GM12878 (cell line): ENCODE results near the gene TMEM266. TPM values are rescaled to one million over a fixed set of nuclear protein-coding genes. Genes with fewer than 3 reads are reported as not detected.

Experiments
- BCL11A ChIP-seq: IDR thresholded peaks from 2 replicates; pipeline ENCODE4 v1.6.1; 2011; ENCODE audit warnings: low read depth, low read length
- CBX3 ChIP-seq: fragments of 200-600 bp; sonication (generic); IDR thresholded peaks from 2 replicates; pipeline ENCODE4 v1.6.1; 2016; ENCODE audit warnings: low read depth, borderline replicate concordance
- DPF2 ChIP-seq: fragments of 450-650 bp; IDR thresholded peaks from 2 replicates; pipeline ENCODE4 v1.6.1; 2017; ENCODE audit warnings: mild to moderate bottlenecking
- EZH2 ChIP-seq: IDR thresholded peaks from 2 replicates; pipeline ENCODE4 v1.6.1; 2012; ENCODE audit warnings: low read depth, mild to moderate bottlenecking, control low read depth, inconsistent platforms, low read length, borderline replicate concordance; ENCODE audit not compliant: control insufficient read depth
- GATAD2B ChIP-seq: fragments of 450-650 bp; conservative IDR thresholded peaks from 2 replicates; pipeline ENCODE4 v1.6.1; 2017; ENCODE audit warnings: low read depth, mild to moderate bottlenecking, moderate library complexity
- HDGF ChIP-seq: fragments of 450-650 bp; IDR thresholded peaks from 2 replicates; pipeline ENCODE4 v1.6.1; 2016; ENCODE audit warnings: antibody characterized with exemption
- IKZF1 ChIP-seq: fragments of 450-650 bp; conservative IDR thresholded peaks from 2 replicates; pipeline ENCODE4 v1.6.1; 2017; ENCODE audit warnings: antibody characterized with exemption, mild to moderate bottlenecking
- IKZF2 ChIP-seq, 2 experiments: fragments of 450-650 bp; IDR thresholded peaks; 2 replicates each; pipeline ENCODE4 v1.6.1; 2017; ENCODE audit warnings: mild to moderate bottlenecking in 2 of 2, moderate library complexity in 2 of 2
- JUNB ChIP-seq: IDR thresholded peaks from 2 replicates; pipeline ENCODE4 v1.6.1; 2016; ENCODE audit warnings: antibody characterized with exemption, mild to moderate bottlenecking
- MEF2A ChIP-seq: IDR thresholded peaks from 2 replicates; pipeline ENCODE4 v1.6.1; 2011; ENCODE audit warnings: low read depth, mild to moderate bottlenecking, low read length, moderate library complexity; ENCODE audit not compliant: insufficient read depth
- MEF2B ChIP-seq: fragments of 450-650 bp; IDR thresholded peaks from 2 replicates; pipeline ENCODE4 v1.6.1; 2018; ENCODE audit warnings: mild to moderate bottlenecking, moderate library complexity; ENCODE audit not compliant: partially characterized antibody, poor library complexity, severe bottlenecking
- MTA2 ChIP-seq: fragments of 450-650 bp; IDR thresholded peaks from 2 replicates; pipeline ENCODE4 v1.6.1; 2016; ENCODE audit warnings: low read depth, mild to moderate bottlenecking, moderate library complexity
- NFYB ChIP-seq: IDR thresholded peaks from 2 replicates; pipeline ENCODE4 v1.6.1; 2011; ENCODE audit warnings: low read depth, mild to moderate bottlenecking, low read length, improper control_type of control experiment, moderate library complexity; ENCODE audit not compliant: insufficient read depth
- RAD21 ChIP-seq: IDR thresholded peaks from 2 replicates; pipeline ENCODE4 v1.6.1; 2011; ENCODE audit warnings: mild to moderate bottlenecking, low read depth, low read length, moderate library complexity; ENCODE audit not compliant: insufficient read depth
- RCOR1 ChIP-seq: conservative IDR thresholded peaks from 2 replicates; pipeline ENCODE4 v1.6.1; 2012; ENCODE audit warnings: low read depth, low read length, improper control_type of control experiment
- RELA ChIP-seq: fragments of 450-650 bp; IDR thresholded peaks from 2 replicates; pipeline ENCODE4 v1.8.0; 2014; ENCODE audit warnings: borderline replicate concordance; ENCODE audit not compliant: partially characterized antibody
- SIN3A ChIP-seq: IDR thresholded peaks from 2 replicates; pipeline ENCODE4 v1.6.1; 2012; ENCODE audit warnings: low read depth, low read length, improper control_type of control experiment
- SMC3 ChIP-seq: IDR thresholded peaks from 2 replicates; pipeline ENCODE4 v1.6.1; 2011; ENCODE audit warnings: low read length, improper control_type of control experiment, borderline replicate concordance
- polyA plus RNA-seq, 11 experiments: library from polyadenylated mRNA; depleted of rRNA in 4 of 11; unstranded in 6 of 11; stranded (reverse) in 5 of 11; fragments of >200 nt; fragmentation: Nextera tagmentation in 4 of 11; fragmentation: Illumina TruSeq in 1 of 11; extraction: Ambion mirVana in 4 of 11; extraction: Trizol in 1 of 11; gene quantifications; 1 replicate in 1 of 11; 2 replicates in 10 of 11; pipeline versions ENCODE4 v1.2.1 to v1.2.3, GENCODE V29; 2011 to 2016; ENCODE audit warnings: inconsistent platforms in 2 of 11, missing spikeins in 2 of 11, low read depth in 1 of 11
- total RNA-seq, 4 experiments: library from RNA; depleted of rRNA in 3 of 4; stranded (reverse); fragments of >200 nt in 3 of 4; fragmentation: Illumina TruSeq in 1 of 4; extraction: Trizol in 1 of 4; gene quantifications; 2 replicates each; pipeline versions ENCODE4 v1.2.1 to v1.2.3, GENCODE V29; 2013 to 2021
- TF ChIP-seq, protein P1 (sequence below): fragments of 450-650 bp; IDR thresholded peaks from 2 replicates; pipeline ENCODE4 v1.6.1; 2017; ENCODE audit warnings: low read depth, mild to moderate bottlenecking, moderate library complexity
- TF ChIP-seq, protein P2 (sequence below): IDR thresholded peaks from 2 replicates; pipeline ENCODE4 v1.6.1; 2011; ENCODE audit warnings: low read depth, mild to moderate bottlenecking, low read length, moderate library complexity, borderline replicate concordance; ENCODE audit errors: extremely low read depth
- TF ChIP-seq, protein P3 (sequence below): IDR thresholded peaks from 2 replicates; pipeline ENCODE4 v1.6.1; 2012; ENCODE audit warnings: low read depth, low read length, improper control_type of control experiment
- TF ChIP-seq, protein P4 (sequence below): fragments of 450-650 bp; conservative IDR thresholded peaks from 2 replicates; pipeline ENCODE4 v1.6.1; 2017; ENCODE audit warnings: mild to moderate bottlenecking, moderate library complexity
- TF ChIP-seq, protein P5 (sequence below), 3 experiments: IDR thresholded peaks in 2 of 3; conservative IDR thresholded peaks in 1 of 3; 2 replicates each; pipeline ENCODE4 v1.5.1; 2011; ENCODE audit warnings: low read depth in 3 of 3, low read length in 3 of 3, mild to moderate bottlenecking in 3 of 3, control low read depth in 2 of 3, moderate library complexity in 2 of 3, inconsistent platforms in 1 of 3, mixed read lengths in 1 of 3; ENCODE audit not compliant: control insufficient read depth in 2 of 3, insufficient read depth in 1 of 3; ENCODE audit errors: extremely low read depth in 1 of 3

Gene TMEM266
- total and polyA plus RNA-seq, 10 of the 15 experiments (the other 5 are each of a cell fraction or from before 2014, with no cell fraction given): 0.11 to 0.70 (median 0.39) TPM

DNA sequence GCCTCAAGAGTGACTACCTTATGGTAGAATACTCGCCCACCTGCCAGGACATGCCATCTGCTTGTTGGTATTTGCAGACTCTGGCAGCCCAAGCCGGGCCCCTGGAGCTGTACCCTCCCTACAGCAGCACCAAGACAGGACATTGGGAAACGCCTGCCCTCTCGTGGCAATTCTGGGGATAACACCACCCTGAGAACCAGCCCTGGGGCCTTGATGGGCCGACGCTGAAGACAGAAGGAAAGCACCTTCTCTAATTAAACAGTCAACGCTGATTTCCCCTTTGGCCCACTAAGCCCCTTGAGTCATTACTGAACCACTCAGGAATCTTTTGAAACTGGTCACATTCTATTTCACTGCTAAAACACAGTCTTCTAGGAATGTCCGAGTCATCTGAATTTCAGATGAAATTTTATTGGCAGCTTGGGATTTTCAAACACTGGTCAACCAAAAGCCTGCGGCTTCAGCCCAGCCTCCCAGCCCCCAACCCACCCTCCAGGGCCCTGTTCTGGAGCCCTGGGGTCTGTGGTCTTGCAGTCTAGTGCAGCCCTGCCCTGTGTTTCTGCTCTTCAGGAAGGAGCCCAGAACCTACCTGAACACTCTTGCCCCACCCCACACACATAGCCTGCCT is 91.3 kb downstream of the TMEM266 start (continued):
- TF ChIP-seq, protein P1, sequence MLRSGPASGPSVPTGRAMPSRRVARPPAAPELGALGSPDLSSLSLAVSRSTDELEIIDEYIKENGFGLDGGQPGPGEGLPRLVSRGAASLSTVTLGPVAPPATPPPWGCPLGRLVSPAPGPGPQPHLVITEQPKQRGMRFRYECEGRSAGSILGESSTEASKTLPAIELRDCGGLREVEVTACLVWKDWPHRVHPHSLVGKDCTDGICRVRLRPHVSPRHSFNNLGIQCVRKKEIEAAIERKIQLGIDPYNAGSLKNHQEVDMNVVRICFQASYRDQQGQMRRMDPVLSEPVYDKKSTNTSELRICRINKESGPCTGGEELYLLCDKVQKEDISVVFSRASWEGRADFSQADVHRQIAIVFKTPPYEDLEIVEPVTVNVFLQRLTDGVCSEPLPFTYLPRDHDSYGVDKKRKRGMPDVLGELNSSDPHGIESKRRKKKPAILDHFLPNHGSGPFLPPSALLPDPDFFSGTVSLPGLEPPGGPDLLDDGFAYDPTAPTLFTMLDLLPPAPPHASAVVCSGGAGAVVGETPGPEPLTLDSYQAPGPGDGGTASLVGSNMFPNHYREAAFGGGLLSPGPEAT: peak; percentile 43; the same call in 1 of the 2 replicates
- TF ChIP-seq SMC3 (peak; percentile 67), MTA2 (peak; percentile 64), SIN3A (peak; percentile 58; the same call in 1 of the 2 replicates), JUNB (peak; percentile 74), HDGF (no peak), MEF2B (peak; percentile 23), GATAD2B (no peak), BCL11A (peak; percentile 56; the same call in 1 of the 2 replicates), CBX3 (no peak), MEF2A (no peak), DPF2 (0 out of 2 replicates have a peak, but pooled peaks have one; percentile 37), EZH2 (no peak), NFYB (no peak), RCOR1 (no peak), RELA (peak; percentile 33), IKZF1 (peak; percentile 39; the same call in 1 of the 2 replicates), IKZF2 (IDR thresholded peaks at IDR 0.05) (peak; percentile 40 to 56; a peak in 2 of 4 replicates), RAD21 (peak; percentile 66)
- TF ChIP-seq, protein P2, sequence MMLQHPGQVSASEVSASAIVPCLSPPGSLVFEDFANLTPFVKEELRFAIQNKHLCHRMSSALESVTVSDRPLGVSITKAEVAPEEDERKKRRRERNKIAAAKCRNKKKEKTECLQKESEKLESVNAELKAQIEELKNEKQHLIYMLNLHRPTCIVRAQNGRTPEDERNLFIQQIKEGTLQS: no peak
- TF ChIP-seq, protein P3, sequence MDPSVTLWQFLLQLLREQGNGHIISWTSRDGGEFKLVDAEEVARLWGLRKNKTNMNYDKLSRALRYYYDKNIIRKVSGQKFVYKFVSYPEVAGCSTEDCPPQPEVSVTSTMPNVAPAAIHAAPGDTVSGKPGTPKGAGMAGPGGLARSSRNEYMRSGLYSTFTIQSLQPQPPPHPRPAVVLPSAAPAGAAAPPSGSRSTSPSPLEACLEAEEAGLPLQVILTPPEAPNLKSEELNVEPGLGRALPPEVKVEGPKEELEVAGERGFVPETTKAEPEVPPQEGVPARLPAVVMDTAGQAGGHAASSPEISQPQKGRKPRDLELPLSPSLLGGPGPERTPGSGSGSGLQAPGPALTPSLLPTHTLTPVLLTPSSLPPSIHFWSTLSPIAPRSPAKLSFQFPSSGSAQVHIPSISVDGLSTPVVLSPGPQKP: no peak
- TF ChIP-seq, protein P4, sequence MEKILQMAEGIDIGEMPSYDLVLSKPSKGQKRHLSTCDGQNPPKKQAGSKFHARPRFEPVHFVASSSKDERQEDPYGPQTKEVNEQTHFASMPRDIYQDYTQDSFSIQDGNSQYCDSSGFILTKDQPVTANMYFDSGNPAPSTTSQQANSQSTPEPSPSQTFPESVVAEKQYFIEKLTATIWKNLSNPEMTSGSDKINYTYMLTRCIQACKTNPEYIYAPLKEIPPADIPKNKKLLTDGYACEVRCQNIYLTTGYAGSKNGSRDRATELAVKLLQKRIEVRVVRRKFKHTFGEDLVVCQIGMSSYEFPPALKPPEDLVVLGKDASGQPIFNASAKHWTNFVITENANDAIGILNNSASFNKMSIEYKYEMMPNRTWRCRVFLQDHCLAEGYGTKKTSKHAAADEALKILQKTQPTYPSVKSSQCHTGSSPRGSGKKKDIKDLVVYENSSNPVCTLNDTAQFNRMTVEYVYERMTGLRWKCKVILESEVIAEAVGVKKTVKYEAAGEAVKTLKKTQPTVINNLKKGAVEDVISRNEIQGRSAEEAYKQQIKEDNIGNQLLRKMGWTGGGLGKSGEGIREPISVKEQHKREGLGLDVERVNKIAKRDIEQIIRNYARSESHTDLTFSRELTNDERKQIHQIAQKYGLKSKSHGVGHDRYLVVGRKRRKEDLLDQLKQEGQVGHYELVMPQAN: no peak
- TF ChIP-seq, protein P5, sequence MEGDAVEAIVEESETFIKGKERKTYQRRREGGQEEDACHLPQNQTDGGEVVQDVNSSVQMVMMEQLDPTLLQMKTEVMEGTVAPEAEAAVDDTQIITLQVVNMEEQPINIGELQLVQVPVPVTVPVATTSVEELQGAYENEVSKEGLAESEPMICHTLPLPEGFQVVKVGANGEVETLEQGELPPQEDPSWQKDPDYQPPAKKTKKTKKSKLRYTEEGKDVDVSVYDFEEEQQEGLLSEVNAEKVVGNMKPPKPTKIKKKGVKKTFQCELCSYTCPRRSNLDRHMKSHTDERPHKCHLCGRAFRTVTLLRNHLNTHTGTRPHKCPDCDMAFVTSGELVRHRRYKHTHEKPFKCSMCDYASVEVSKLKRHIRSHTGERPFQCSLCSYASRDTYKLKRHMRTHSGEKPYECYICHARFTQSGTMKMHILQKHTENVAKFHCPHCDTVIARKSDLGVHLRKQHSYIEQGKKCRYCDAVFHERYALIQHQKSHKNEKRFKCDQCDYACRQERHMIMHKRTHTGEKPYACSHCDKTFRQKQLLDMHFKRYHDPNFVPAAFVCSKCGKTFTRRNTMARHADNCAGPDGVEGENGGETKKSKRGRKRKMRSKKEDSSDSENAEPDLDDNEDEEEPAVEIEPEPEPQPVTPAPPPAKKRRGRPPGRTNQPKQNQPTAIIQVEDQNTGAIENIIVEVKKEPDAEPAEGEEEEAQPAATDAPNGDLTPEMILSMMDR (IDR thresholded peaks at IDR 0.05 in 2 of 3, conservative IDR thresholded peaks at IDR 0.05 in 1 of 3; ENCODE audit: control insufficient read depth in 2 of 3, extremely low read depth in 1 of 3, insufficient read depth in 1 of 3, low read depth in 3 of 3, low read length in 3 of 3): peak; percentile 86 to 90 (median 90); a peak in 5 of 6 replicates
